22Rv1 (cell line): ENCODE results near the gene CNOT4.

Source experiments
- H3K27ac ChIP-seq: fragments of 450-650 bp; 2 replicates; pipeline ENCODE4 v1.5.1; 2017
- ZFX ChIP-seq: fragments of 450-650 bp; IDR thresholded peaks from 2 replicates; pipeline ENCODE4 v1.6.1; 2017; ENCODE audit warnings: antibody characterized with exemption, borderline replicate concordance
- TF ChIP-seq, protein P1 (sequence below): fragments of 450-650 bp; IDR thresholded peaks from 2 replicates; pipeline ENCODE4 v1.5.1; 2017; ENCODE audit warnings: mild to moderate bottlenecking

Gene CNOT4

GRCh38 chr7:135342887-135343286, 167.0 kb downstream of the CNOT4 start:
- H3K27ac ChIP-seq: no peak overlapping the region
- TF ChIP-seq ZFX: no peak
- TF ChIP-seq, protein P1, sequence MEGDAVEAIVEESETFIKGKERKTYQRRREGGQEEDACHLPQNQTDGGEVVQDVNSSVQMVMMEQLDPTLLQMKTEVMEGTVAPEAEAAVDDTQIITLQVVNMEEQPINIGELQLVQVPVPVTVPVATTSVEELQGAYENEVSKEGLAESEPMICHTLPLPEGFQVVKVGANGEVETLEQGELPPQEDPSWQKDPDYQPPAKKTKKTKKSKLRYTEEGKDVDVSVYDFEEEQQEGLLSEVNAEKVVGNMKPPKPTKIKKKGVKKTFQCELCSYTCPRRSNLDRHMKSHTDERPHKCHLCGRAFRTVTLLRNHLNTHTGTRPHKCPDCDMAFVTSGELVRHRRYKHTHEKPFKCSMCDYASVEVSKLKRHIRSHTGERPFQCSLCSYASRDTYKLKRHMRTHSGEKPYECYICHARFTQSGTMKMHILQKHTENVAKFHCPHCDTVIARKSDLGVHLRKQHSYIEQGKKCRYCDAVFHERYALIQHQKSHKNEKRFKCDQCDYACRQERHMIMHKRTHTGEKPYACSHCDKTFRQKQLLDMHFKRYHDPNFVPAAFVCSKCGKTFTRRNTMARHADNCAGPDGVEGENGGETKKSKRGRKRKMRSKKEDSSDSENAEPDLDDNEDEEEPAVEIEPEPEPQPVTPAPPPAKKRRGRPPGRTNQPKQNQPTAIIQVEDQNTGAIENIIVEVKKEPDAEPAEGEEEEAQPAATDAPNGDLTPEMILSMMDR: no peak

- H3K27ac ChIP-seq: no peak overlapping the region
- no peak for TF ChIP-seq ZFX
- TF ChIP-seq, protein P1: no peak
These were observed 168.9 kb downstream of the CNOT4 start for GRCh38 chr7:135341049-135341448.

DNA sequence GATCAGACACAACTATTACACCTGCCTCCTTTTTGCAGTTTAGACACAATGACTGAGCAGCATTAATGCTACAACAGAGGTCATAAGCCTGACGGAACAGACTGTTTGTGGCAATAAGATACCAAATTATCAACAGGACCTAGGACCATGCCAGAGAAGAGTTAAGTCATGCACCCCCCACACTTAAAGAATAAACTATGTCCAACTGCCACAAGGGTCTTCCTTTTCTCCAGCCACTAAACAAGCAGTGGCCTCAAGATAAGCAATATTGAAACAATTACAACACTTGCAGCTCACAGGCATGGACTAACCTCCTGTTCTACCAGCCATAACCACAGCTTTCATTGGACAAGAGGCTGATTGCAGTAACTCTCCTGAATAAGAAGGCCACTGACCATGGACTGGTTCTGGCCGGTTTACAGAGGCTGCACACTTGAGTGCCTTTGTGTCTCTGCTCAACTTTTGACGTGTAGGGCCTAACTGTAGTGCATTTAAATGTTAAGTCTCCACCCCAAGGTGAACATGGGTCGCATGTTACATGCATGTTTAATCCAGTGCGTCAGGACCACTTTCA, 171.8 kb downstream of the CNOT4 start:
- no peak overlapping the region for H3K27ac ChIP-seq
- TF ChIP-seq, protein P1: no peak
- TF ChIP-seq ZFX: no peak

DNA sequence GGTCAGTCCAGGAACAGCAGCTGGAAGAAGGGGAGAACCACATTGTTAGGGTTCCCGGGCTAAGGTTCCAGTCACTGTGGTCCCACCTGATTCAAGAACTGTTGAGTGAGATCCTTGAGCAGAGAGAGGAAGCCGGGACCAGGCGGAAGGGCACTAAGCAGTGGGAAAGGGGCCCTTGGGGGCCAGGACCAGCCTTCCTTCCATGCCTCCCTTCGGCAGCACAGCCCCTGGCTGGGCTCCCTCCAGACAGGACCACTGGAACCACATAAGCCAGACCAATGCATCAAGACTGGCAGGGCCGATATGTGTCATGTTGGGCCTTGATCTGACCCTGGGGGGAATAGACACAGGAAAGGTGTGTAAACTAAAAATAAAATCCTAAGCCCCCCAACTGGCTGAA, 172.4 kb downstream of the CNOT4 start:
- TF ChIP-seq, protein P1: no peak
- no peak for TF ChIP-seq ZFX
- H3K27ac ChIP-seq: no peak overlapping the region

DNA sequence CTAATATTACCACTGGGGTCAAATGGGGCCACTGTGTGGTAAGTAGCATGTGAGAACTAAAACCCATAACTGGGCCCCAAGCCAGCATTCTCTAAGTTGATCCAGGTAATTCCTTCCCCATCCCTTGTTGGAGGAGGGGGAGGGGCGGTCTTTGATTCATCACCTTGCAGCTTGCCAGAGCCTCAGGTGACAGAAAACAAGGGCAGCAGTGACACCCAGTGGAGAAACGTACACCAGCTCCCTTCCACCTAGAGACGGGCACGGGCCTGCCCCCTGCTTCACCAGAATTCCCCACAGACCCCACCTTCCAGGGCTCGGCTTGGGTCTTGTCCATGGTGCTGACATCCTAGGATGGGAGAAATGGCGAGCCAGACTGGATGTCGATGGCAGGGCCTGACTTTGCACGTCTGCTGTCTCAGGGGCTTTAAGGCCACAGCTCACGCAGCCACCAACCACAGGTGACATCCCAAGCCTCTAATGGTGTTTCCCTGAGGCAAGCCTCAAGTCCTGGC, 174.2 kb downstream of the CNOT4 start:
- H3K27ac ChIP-seq: no peak overlapping the region
- TF ChIP-seq, protein P1: peak; percentile 91
- TF ChIP-seq ZFX: no peak

GRCh38 chr7:135334830-135335543, 174.9 kb downstream of the CNOT4 start:
- H3K27ac ChIP-seq: no peak overlapping the region
- TF ChIP-seq, protein P1: no peak
- no peak for TF ChIP-seq ZFX

DNA sequence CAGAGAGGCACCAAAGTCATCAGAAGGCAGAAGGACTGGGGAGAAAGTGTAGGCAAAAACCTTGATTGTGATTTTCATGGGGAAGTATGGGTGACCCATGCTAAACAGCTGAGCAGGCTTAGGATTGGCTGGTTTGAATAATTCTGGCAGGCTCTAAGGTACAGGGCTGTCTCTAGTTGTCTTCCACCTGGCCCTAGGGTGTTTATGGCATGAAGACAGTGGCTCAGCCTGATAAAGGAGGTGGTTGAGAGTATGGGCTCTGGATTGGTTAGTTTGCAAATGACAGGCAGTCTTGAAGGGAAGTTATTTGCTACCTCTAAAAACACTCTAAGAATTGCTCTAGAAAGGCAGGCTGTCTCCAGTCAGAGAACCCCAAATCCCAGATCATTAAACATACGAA, 176.0 kb downstream of the CNOT4 start:
- TF ChIP-seq ZFX: no peak
- TF ChIP-seq, protein P1: no peak
- peak overlapping the region; percentile 42 for H3K27ac ChIP-seq
